Middle frontal gyrus (tissue), 1 donor: ENCODE measurements around the gene TSPAN16.

Source experiments
- DNase-seq: peaks from one replicate; pipeline ENCODE4 v3.0.0-alpha.2; 2015; ENCODE audit warnings: low spot score; ENCODE audit errors: extremely low spot score

Gene TSPAN16

DNA sequence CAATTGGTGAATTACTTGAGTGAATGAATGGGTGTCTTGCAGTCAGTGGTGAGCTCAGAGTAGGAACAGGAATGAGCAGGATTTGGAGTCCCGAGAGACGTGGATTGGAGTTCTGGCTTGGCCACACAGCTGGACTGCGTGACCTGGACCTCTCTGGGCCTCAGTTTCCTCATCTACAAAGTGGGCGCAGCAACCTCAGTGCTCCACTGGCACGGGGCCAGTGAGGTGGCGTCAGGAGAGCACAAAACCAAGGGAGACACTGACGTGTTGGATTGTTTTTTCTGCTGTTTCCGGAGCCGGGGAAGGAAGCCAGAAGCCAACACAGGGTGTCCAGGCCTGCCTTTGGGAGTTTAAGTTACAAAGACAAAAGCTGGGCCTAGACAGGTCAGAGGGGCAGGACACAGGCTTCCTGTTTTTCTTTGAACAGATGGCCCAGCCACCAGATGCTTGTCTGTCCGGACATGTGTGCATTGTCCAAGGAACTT lies 27.1 kb upstream of the TSPAN16 start:
- DNase-seq = no peak

DNA sequence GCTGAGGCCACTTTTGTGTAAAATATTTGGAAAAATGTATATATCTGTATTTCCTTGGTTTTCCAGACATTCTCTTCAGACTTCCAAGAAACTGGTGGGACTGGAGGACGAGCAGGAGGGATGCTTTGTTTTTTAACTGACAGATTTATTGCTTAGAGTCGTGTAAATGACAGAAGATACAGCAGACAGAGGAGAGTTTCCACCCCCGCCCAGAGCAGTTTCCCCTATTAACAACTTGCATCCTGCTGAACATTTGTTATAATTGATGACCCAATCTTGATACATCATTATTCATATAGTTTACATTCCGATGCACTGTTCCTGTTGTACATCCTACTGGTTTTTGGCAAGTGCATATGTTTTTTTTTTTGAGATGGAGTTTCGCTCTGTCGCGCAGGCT lies 26.6 kb upstream of the TSPAN16 start:
- DNase-seq = no peak

DNA sequence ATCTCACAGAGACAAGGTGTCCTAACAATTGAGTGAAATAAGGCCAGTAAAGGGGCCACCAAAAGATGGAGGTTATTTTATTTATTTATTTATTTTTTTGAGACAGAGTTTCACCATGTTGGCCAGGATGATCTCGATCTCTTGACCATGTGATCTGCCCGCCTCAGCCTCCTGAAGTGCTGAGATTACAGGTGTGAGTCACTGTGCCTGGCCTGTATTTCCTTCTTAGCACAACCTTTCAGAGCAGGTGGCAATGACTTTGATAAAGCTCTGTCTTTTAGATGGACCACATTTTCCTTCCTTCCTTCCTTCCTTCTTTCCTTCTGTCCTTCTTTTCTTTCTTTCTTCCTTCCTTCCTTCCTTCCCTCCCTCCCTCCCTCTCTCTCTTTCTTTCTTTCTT lies 22.7 kb upstream of the TSPAN16 start:
- no peak for DNase-seq

DNA sequence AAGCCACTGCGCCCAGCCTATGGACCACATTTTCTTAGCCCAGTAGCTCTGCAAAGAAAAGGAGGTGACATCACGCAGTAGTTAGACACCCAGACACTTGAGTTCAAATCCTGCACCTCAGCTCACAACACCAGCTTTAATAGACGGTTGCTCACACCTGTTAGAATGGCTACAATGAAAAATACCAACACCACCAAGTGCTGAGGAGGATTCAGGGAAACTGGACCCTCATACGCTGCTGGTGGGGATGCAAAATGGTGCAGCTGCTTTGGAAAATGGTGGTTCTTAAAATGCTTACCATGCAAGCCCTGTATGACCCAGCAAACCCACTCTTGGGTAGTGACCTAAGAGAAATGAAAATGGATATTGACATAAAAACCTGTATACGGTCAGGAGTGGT lies 22.0 kb upstream of the TSPAN16 start:
- DNase-seq = no peak

DNA sequence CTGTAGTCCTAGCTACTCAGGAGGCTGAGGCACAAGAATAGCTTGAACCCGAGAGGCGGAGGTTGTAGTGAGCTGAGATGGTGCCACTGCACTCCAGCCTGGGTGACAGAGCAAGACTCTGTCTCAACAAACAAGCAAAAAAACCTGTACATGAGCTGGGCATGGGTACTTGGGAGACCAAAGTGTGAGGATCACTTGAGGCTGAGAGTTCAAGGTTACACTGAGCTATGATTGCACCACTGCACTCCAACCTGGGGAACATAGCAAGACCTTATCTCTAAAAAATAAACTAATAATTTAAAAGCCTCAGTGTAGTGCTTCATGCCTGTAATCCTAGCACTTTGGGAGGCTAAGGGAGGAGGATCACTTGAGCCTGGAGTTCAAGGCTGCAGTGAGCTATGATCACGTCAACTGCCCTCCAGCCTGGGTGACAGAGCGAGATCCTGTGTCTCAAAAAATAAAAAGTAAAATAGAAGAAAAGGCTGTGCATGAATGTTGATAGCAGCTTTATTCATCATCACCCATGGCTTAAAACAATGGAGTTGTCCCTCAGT lies 21.4 kb upstream of the TSPAN16 start:
- no peak for DNase-seq

DNA sequence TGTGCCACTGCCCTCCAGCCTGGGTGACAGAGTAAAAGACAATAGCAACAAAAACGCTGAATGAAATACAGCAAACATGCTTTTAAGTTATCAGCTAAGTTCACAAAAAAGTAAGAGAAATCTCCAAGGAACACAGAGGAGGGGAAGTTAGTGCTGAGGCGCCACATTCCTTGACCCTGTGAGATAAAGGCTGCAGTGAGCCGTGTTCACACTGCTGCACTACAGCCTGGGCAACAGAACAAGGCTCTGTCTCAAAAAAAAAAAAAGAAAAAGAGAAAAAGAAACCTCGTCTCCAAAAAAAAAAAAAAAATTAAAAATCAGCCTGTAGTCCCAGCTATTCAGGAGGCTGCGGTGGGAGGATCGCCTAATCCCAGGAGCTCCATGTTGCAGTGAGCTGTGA lies 17.3 kb upstream of the TSPAN16 start:
- no peak for DNase-seq

DNA sequence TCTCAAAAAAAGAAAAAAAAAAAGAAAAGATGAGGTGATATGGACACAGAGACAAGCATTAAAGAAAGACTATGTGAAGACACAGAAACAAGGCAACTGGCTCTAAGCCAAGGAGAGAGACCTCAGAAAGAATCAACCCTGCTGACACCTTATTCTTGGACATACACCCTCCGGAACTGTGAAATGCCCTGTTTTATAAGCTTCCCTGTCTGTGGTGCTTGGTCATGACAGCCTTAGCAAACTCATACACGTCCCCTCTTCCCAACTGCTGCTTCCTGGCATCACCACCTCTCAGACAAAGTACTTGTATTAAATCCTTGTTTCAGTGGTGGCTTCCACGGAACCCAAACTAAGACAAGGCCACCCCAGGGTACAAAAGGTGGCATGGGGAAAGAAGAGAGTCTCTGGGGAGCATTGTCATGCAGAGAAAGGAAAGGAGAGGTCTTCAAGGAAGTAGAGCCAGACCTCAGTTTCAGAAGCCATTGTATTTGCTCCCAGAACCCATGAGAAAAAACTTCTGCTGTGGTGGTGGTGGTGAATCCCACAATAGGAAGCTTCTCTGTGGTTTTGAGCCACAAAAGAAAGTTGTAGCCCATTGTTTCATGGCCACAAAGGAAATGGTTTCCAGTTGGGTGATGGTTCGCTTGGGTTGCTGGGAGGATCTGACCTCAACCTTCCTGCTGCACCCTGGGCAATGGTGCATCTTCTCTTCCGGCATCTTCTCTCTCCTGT lies 16.3 kb upstream of the TSPAN16 start:
- no peak for DNase-seq

DNA sequence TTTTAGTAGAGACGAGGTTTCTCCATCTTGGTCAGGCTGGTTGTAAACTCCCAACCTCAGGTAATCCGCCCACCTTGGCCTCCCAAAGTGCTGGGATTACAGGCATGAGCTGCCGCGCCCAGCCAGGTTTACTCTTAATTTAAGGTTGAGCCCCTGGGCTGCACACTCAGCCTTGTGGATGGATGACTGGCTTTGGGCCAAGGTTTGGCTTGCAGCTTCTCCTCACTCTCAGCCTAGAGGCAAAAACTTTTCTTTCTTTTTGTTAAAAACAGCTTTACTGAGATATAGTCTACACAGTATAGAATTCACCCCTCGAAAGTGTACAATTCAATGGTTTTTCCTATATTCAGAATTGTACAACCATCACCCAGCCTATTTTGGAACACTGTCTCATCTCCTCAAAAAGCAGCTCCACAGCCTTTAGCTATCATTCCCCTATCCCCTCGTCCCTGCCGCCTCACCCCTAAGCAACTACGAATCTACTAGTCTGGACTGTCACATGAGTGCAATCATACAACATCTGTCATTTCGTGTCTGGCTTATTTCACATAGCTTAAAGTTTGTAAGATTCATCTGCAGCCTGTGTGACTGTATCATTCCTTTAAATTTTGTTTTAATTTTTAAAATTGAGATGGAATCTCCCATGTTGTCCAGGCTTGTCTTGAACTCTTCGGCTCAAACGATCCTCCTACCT lies 14.5 kb upstream of the TSPAN16 start:
- no peak for DNase-seq

DNA sequence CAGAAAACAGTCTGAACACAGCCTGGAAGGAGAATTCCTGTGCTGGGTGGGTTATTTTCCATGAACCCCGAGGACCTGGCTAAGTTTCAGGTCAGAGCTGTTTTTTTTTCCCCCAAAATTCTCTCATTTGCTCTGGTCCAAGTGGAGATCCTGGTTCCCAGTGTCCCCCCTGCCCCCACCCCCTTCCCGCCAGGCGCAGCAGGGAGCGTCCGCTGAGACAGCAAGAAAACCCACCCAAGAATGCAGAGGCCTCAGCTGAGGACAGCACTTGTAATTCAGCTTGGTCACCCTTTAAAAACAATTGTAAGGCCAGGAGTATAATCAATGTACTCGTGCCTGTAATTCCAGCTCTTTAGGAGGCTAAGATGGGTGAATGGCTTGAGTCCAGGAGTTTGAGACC lies 11.4 kb upstream of the TSPAN16 start:
- DNase-seq = no peak

DNA sequence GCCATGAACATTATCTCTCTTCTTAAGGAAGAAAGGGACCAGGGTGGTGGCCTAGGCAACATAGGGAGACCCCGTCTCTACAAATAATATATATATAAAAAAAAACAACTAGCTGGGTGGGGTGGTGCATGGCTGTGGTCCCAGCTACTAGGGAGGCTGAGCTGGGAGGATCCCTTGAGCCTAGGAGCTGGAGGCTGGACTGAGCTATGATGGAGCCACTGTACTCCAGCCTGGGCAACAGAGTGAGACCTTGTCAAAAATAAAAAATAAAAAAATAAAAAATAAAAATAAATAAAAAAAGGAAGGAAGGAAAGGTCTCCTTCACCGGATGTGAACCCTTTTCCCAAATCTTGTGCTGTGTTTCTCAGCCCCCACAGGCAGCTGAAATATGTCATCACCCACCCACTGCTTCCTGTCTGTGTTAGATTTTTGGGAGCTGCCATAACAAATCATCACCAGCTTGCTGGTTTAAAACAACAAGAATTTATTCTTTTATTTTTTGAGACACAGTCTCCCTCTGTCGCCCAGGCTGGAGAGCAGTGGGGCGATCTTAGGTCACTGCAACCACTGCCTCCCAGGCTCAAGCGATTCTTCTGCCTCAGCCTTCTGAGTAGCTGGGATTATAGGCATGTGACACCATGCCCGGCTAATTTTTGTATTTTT lies 9.5 kb upstream of the TSPAN16 start:
- no peak for DNase-seq

DNA sequence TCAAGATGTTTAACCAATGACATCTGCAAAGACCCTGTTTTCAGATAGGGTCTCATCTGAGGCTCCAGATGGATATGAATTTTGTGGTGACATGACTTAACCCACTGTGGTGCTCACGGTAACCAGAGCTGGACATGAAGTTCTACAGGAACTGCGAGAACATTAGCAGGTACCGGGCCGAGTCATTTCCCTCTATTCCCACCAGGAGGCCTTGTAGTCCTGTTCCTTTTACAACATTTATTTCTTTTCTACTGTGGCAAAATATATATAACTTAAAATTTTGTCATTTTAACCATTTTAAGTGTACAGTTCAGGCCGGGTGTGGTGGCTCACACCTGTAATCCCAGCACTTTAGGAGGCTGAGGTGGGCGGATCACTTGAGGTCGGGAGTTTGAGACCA lies 7.6 kb upstream of the TSPAN16 start:
- no peak for DNase-seq

DNA sequence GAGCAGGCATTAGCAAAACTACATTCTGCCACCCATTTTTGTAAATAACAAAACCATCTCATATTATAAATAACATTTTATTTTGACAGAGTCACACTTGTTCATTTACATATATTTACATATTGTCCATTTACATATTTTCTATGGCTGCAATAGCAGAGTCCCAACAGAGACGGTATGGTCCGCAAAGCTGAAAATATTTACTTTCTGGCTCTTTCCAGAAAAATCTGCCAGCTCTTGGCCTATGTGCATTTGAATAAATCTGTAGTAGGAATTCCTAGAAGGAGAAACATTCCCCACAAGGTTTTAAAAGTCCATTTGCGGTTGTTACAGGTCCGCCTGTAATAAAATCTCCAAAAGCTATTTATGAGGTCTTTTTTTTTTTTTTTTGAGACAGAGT lies 5.7 kb upstream of the TSPAN16 start:
- DNase-seq = no peak

DNA sequence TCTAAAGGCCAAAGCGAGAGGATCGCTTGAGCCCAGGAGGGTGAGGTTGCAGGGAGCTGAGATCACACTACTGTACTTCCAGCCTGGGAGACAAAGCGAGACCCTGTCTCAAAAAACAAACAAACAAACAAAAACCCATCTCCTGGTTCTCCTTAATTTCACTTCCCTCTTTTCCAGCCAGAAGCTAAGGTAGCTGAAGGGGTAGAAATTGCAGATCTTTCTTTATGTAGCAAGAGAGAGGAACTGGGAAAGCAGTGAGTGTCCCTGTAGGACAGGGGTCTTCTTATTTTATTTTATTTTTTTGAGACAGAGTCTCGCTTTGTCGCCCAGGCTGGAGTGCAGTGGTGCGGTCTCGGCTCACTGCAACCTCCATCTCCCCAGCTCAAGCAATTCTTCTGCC lies 4.5 kb upstream of the TSPAN16 start:
- DNase-seq = no peak

DNA sequence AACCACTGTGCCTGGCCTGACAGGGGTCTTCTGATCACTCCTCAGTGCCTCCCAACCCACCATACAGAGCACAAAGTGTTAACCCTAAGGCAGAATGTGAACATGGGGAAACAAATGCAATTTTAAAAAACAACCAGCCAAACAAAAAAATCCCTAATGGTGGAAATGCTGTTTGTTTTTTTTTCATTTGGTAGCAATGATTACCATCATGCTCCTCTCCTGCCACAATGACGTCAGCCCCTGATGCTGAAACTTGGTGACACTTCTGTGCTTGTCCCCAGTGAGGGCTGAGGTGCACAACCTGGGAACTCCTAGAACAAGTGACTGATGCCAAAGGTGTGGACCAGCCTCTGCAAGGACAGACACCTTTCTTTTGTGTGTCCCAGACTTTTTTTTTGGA lies 4.0 kb upstream of the TSPAN16 start:
- DNase-seq = no peak

DNA sequence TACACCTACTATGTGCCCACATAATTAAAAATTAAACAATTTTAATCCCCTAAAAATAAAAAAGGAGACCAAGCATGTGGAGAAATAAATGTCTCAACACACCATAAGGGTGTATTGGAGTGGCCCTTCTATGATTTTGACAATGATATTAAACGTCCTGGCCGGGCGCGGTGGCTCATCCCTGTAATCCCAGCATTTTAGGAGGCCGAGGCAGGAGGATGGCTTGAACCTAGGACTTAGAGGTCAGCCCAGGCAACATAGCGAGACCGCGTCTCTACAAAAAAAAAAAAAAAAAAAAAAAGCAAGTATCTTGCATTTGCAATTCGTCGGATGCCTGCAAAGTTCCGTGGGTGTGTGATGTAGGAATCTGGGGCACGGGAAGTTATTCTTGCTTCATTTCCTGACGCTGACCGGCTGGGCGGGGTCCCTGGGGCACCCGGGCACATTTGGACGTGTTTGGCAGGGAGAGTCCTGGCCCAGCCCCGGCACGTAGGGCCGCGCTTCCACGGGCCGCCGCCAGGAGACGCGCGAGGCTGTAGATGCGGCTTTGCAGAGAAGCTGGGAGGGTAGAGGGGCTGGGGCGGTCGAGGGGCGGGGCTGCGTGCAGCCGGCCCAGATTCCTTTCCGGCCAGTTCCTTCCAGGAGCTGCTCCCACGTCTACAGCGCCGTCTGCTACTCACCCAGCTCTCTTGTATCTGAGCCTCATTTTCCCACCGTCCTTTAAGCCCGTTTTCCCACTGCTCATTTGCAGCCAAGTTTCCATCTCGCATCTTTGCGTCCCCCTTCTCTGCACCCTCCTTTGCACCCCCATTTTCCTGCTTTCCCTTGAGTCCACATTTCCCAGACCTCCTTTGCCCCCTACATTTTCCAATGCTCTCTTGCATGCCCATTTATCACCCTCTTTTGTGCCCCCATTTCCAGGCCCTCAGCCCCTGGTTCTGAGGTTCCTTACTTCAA lies 2.2 kb upstream of the TSPAN16 start:
- DNase-seq = peak; percentile 77

DNA sequence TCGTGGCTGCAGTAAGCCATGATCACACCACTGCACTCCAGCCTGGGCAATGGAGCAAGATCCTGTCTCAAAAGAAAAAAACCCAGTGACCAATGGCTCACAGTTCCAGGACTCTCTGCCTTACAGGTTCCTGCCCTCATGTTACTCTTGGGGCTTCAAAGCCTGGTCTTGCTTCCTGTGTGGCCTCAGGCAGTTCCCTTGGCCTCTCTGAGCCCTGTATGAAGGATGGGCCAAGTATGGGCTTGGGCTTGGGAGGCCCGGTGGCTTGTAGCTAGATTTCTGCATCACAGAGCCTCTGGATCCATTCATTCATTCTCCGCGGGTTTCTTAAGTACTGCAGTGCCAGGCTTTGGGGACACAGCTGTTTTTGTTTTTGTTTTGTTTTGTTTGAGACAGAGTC lies 780 bp upstream of the TSPAN16 start:
- no peak for DNase-seq

DNA sequence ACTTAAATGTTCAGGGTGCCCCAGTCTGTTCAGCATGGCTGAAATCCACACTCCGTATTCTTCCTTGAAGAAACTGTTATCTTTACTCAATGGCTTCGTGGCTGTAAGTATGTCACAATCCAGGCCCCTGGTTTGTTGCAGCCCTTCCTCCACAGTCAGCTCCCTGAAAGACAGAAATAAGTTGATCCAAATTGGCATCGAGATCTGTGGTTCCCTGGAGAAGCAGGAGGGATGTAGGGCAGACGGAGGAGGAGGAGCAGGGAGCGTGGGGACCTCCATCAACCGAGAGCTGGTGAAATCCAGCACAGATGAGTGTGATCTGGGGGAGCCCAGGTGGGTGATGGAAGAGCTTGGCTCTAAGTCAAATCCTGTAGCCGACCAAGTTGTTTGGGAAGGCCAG lies 304 bp downstream of the TSPAN16 start:
- no peak for DNase-seq

DNA sequence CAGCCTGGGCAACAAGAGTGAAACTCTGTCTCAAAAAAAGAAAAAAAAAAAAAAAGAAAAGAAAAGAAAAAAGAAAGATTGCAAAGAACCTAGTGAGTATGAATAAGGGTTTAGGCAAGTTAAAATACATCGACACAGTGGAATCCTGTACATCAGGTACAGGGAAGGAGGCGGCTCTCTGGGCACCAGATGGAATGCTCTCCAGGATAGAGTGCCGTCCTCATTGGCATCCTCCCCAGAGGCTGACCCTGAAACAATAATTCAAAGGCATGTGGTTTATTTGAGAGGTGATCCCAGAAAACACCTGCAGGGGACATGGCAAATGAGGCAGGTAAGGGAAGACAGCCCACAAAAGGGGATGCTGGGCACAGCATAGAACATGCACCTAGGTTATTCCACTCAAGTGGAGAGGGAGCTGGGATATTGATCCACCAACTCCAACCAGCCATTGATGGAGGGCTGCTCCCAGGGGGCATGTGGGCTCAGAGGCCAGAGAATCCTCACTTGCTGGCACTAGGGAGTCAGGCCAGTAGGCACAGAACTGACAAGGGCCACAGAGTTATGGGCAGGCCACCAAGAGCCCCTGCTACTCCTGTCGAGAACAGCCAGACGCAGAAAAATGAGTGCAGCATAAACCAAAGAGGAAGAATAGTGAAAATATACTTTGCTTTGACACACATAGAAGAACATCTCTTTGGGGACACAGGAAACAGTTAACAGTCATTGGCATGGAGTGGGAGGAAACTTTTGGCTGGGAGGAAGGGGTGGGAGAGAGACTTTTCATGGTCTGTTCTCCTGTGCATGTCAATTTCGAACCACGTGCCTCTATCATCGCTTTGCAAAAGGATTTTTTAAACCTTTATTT lies 4.2 kb downstream of the TSPAN16 start:
- DNase-seq = no peak

DNA sequence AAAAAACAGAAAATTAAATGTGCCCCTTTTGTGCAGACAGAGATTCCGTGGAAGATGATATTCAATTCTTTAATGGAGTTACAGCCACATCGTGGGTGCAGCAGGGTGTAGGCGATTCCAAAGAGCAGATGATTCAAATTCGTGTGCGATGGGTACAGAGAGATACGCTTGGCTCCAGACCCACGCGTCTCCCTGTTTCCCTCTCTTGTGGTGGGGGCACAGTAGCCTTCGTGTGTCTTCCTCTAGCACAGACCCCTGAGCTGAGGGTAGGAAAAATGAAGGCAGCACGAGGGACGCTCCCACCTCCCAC lies 4.8 kb downstream of the TSPAN16 start:
- no peak for DNase-seq

DNA sequence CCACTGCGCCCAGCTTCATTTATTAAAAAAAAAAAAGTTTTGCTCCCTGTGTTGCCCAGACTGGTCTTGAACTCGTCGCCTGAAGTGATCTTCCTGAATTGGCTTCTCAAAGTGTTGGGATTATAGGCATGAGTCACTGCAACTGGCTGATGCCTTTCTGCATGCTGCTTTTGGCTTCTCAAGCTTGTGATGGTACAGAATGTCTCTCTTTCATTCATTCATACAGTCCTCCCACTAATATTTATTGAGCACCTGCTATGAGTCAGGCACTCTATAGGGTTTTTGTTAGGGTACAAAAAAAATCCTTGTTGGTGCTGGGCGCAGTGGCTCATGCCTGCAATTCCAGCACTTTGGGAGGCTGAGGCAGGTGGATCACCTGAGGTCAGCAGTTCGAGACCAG lies 9.0 kb downstream of the TSPAN16 start:
- DNase-seq = no peak
